GM12878 (cell line): ENCODE data around the gene IFRD1. TPM values are rescaled to one million over a fixed set of nuclear protein-coding genes. Genes with fewer than 3 reads are reported as not detected.

Experiments used
- ATAC-seq: fragments of 200-7000 bp; cut with Tn5 transposase; 3 replicates; pipeline ENCODE4 v1.9.1; 2020; ENCODE audit warnings: mild to moderate bottlenecking, moderate library complexity
- BruUV-seq: library from RNA; stranded (reverse); fragments of 400-500 nt; replicated peaks from 2 replicates; lab custom pipeline; 2021; lab: Mats Ljungman, UMichigan
- CTCF ChIA-PET: fragments of 300-600 bp; sonication (Branson Sonifier 250); formaldehyde crosslinking; extraction: SDS; loops from one replicate; lab custom pipeline; 2021; ENCODE audit warnings: inconsistent platforms; lab: Yijun Ruan, JAX
- POLR2A ChIA-PET: fragments of 350-600 bp; formaldehyde crosslinking; extraction: SDS; loops from one replicate; lab custom pipeline; 2021; ENCODE audit warnings: inconsistent platforms; lab: Charles Lee
- RAD21 ChIA-PET: fragments of 300-600 bp; sonication (Branson Sonifier 250); formaldehyde crosslinking; loops from one replicate; lab custom pipeline; 2023; ENCODE audit warnings: antibody characterized with exemption; ENCODE audit not compliant: unreplicated experiment; lab: Charles Lee
- SMC1A ChIA-PET: fragments of 300-600 bp; sonication (Branson Sonifier 250); formaldehyde crosslinking; loops from one replicate; lab custom pipeline; 2023; ENCODE audit not compliant: unreplicated experiment, uncharacterized antibody; lab: Charles Lee
- DNase-seq: peaks from one replicate; pipeline ENCODE4 v3.0.0-alpha.2; 2011; ENCODE audit warnings: low read depth, low spot score
- FAIRE-seq: peaks from 3 replicates; lab custom pipeline; 2011; peaks lifted over from hg19 to GRCh38; lab: Jason Lieb, UNC
- H2AFZ ChIP-seq: 2 replicates; pipeline ENCODE4 v1.6.0; 2011; ENCODE audit warnings: low read depth, low read length, control low read depth; ENCODE audit not compliant: control insufficient read depth
- H3K27ac ChIP-seq: 2 replicates; pipeline ENCODE4 v1.5.1; 2011; ENCODE audit warnings: control low read depth; ENCODE audit not compliant: control insufficient read depth, insufficient read depth
- H3K27me3 ChIP-seq, 2 experiments: replicated peaks in 1 of 2; 2 replicates each; pipeline versions ENCODE4 v1.6.0 to v1.6.1; 2011; ENCODE audit warnings: low read length in 1 of 2; ENCODE audit not compliant: control insufficient read depth in 2 of 2, insufficient read depth in 2 of 2
- H3K36me3 ChIP-seq, 2 experiments: 2 replicates each; pipeline ENCODE4 v1.5.1; 2011; ENCODE audit warnings: low read length in 1 of 2; ENCODE audit not compliant: control insufficient read depth in 2 of 2, insufficient read depth in 2 of 2
- H3K4me1 ChIP-seq: 2 replicates; pipeline ENCODE4 v1.6.1; 2011; ENCODE audit warnings: mild to moderate bottlenecking, low read length, moderate library complexity, mixed read lengths; ENCODE audit not compliant: control insufficient read depth, insufficient read depth
- H3K4me2 ChIP-seq: 2 replicates; pipeline ENCODE4 v1.6.0; 2011; ENCODE audit warnings: control low read depth; ENCODE audit not compliant: control insufficient read depth, insufficient read depth
- H3K4me3 ChIP-seq: fragments of 200-600 bp; sonication (generic); 2 replicates; pipeline ENCODE4 v1.5.1; 2016
- H3K79me2 ChIP-seq: 2 replicates; pipeline ENCODE4 v1.6.0; 2011; ENCODE audit warnings: low read length; ENCODE audit not compliant: control insufficient read depth, insufficient read depth
- H3K9ac ChIP-seq: 2 replicates; pipeline ENCODE4 v1.8.0; 2011; ENCODE audit warnings: low read length, control low read depth, mixed read lengths; ENCODE audit not compliant: control insufficient read depth, insufficient read depth
- H3K9me3 ChIP-seq: replicated peaks from 3 replicates; pipeline ENCODE4 v1.5.1; 2011; ENCODE audit warnings: mild to moderate bottlenecking, low read length; ENCODE audit not compliant: control insufficient read depth, insufficient read depth
- H4K20me1 ChIP-seq: 2 replicates; pipeline ENCODE4 v1.6.0; 2011; ENCODE audit not compliant: control insufficient read depth, insufficient read depth
- ASH2L ChIP-seq: fragments of 300-600, 200-600 bp; sonication (generic); IDR thresholded peaks from 2 replicates; pipeline ENCODE4 v1.6.1; 2017; ENCODE audit warnings: low read depth, mild to moderate bottlenecking, borderline replicate concordance
- BCL11A ChIP-seq: IDR thresholded peaks from 2 replicates; pipeline ENCODE4 v1.6.1; 2011; ENCODE audit warnings: low read depth, low read length
- CBFB ChIP-seq: IDR thresholded peaks from 2 replicates; pipeline ENCODE4 v1.6.1; 2016; ENCODE audit warnings: antibody characterized with exemption, low read depth
- CHD1 ChIP-seq: IDR thresholded peaks from 2 replicates; pipeline ENCODE4 v1.6.1; 2012; ENCODE audit warnings: low read depth, low read length, improper control_type of control experiment
- HDAC2 ChIP-seq: fragments of 200-600 bp; sonication (generic); IDR thresholded peaks from 2 replicates; pipeline ENCODE4 v1.6.1; 2017
- KLF5 ChIP-seq: fragments of 450-650 bp; IDR thresholded peaks from 2 replicates; pipeline ENCODE4 v1.6.1; 2014; ENCODE audit warnings: mild to moderate bottlenecking; ENCODE audit not compliant: partially characterized antibody
- NFYB ChIP-seq: IDR thresholded peaks from 2 replicates; pipeline ENCODE4 v1.6.1; 2011; ENCODE audit warnings: low read depth, mild to moderate bottlenecking, low read length, improper control_type of control experiment, moderate library complexity; ENCODE audit not compliant: insufficient read depth
- PAX8 ChIP-seq: fragments of 450-650 bp; IDR thresholded peaks from 2 replicates; pipeline ENCODE4 v1.6.1; 2017; ENCODE audit warnings: mild to moderate bottlenecking, moderate library complexity
- TAF1 ChIP-seq: IDR thresholded peaks from 2 replicates; pipeline ENCODE4 v1.6.1; 2011; ENCODE audit warnings: mild to moderate bottlenecking, low read depth, low read length, borderline replicate concordance
- YBX1 ChIP-seq: fragments of 450-650 bp; IDR thresholded peaks from 2 replicates; pipeline ENCODE4 v1.6.1; 2016; ENCODE audit warnings: antibody characterized with exemption
- WGBS: methylation state at CpG from one replicate; pipeline ENCODE4 v1.1.6; 2016; ENCODE audit warnings: low lambda C conversion rate; ENCODE audit not compliant: insufficient replicate concordance, insufficient coverage; ENCODE audit errors: missing lambda C conversion rate; 5-methylcytosine and 5-hydroxymethylcytosine counted together
- in situ Hi-C: fragments of 300-500 bp; cut with MboI; formaldehyde crosslinking; loops from 9 replicates; pipeline ENCODE4 v1.14.3; 2018; ENCODE audit warnings: mixed read lengths
- intact Hi-C: fragments of 100-400 bp; cut with micrococcal nuclease; formaldehyde crosslinking; loops from one replicate; pipeline ENCODE4 v1.14.2; 2022; ENCODE audit not compliant: unreplicated experiment
- polyA plus RNA-seq, 11 experiments: library from polyadenylated mRNA; depleted of rRNA in 4 of 11; unstranded in 6 of 11; stranded (reverse) in 5 of 11; fragments of >200 nt; fragmentation: Nextera tagmentation in 4 of 11; fragmentation: Illumina TruSeq in 1 of 11; extraction: Ambion mirVana in 4 of 11; extraction: Trizol in 1 of 11; gene quantifications; 1 replicate in 1 of 11; 2 replicates in 10 of 11; pipeline versions ENCODE4 v1.2.1 to v1.2.3, GENCODE V29; 2011 to 2016; ENCODE audit warnings: inconsistent platforms in 2 of 11, missing spikeins in 2 of 11, low read depth in 1 of 11
- total RNA-seq, 4 experiments: library from RNA; depleted of rRNA in 3 of 4; stranded (reverse); fragments of >200 nt in 3 of 4; fragmentation: Illumina TruSeq in 1 of 4; extraction: Trizol in 1 of 4; gene quantifications; 2 replicates each; pipeline versions ENCODE4 v1.2.1 to v1.2.3, GENCODE V29; 2013 to 2021
- TF ChIP-seq, protein P1 (sequence below): fragments of 450-650 bp; IDR thresholded peaks from 2 replicates; pipeline ENCODE4 v1.6.1; 2018; ENCODE audit warnings: mild to moderate bottlenecking, low read depth, moderate library complexity; ENCODE audit not compliant: partially characterized antibody

IFRD1 gene
- total and polyA plus RNA-seq, 10 of the 15 experiments (the other 5 are each of a cell fraction or from before 2014, with no cell fraction given): 9.6 to 31.1 (median 19.9) TPM

DNA sequence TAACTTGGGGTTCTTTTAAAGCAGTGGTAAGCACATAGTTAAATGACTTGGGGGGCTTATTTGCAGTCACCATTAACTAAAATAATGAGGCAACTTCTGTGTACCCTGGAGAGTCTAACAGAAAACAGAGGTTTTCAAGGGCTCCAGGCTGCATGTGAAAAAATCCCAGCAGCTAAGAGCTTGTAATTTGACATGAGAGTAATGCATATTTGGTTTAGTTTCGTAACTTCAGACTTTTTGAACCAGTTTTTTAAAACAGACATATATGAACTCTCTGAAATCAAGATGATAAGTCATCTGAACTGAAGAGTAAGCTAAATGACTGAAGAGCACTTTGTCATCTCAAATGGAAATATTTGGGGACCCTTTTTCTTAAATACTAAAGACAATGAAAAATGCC lies 40.2 kb upstream of the IFRD1 start:
- CTCF ChIA-PET: interaction anchor here (0.7 kb wide), 1 partner anchor 87 kb away, joined by 3 read pairs; no protein-coding TSS in a partner anchor
- Histone ChIP-seq H3K4me3 (no peak overlapping the region), H3K27ac (no peak overlapping the region), H3K4me1 (no peaks in the 10 kb centered on the region), H3K9ac (no peak overlapping the region), H3K27me3 (no peaks in the 10 kb centered on the region; a peak in 1 of 4 replicates), H3K4me2 (no peak overlapping the region), H2AFZ (no peak overlapping the region), H3K36me3 (no peaks in the 10 kb centered on the region), H4K20me1 (no peaks in the 10 kb centered on the region), H3K9me3 (no peaks in the 10 kb centered on the region), H3K79me2 (no peaks in the 10 kb centered on the region)
- intact Hi-C loops: loop anchor here (5.0 kb wide), 1 partner anchor 648 kb away; no protein-coding TSS in a partner anchor
- RAD21 ChIA-PET: no interaction called here
- DNase-seq: no peak
- TF ChIP-seq NFYB: no peak
- TF ChIP-seq HDAC2: no peak
- TF ChIP-seq YBX1: no peak
- TF ChIP-seq PAX8: no peak
- no peak for TF ChIP-seq KLF5
- no peak for TF ChIP-seq BCL11A
- no peak for TF ChIP-seq ASH2L
- no peak for TF ChIP-seq CHD1
- TF ChIP-seq CBFB: no peak
- no peak for TF ChIP-seq TAF1
- TF ChIP-seq, protein P1, sequence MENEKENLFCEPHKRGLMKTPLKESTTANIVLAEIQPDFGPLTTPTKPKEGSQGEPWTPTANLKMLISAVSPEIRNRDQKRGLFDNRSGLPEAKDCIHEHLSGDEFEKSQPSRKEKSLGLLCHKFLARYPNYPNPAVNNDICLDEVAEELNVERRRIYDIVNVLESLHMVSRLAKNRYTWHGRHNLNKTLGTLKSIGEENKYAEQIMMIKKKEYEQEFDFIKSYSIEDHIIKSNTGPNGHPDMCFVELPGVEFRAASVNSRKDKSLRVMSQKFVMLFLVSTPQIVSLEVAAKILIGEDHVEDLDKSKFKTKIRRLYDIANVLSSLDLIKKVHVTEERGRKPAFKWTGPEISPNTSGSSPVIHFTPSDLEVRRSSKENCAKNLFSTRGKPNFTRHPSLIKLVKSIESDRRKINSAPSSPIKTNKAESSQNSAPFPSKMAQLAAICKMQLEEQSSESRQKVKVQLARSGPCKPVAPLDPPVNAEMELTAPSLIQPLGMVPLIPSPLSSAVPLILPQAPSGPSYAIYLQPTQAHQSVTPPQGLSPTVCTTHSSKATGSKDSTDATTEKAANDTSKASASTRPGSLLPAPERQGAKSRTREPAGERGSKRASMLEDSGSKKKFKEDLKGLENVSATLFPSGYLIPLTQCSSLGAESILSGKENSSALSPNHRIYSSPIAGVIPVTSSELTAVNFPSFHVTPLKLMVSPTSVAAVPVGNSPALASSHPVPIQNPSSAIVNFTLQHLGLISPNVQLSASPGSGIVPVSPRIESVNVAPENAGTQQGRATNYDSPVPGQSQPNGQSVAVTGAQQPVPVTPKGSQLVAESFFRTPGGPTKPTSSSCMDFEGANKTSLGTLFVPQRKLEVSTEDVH: no peak
- 33% methylated on average over 1 of the region's 1 CpG for WGBS
- SMC1A ChIA-PET: interaction anchor here (0.9 to 1.7 kb wide), 2 partner anchors 43 to 1488 kb away, joined by 3 to 6 read pairs; no protein-coding TSS in a partner anchor
- FAIRE-seq: no peak
- no TSS peak for BruUV-seq
- in situ Hi-C loops: loop anchor here (10.0 kb wide), 1 partner anchor 665 kb away; no protein-coding TSS in a partner anchor
- no peak for ATAC-seq
- POLR2A ChIA-PET: no interaction called here
